ENCODE results near the gene KAT2B. TPM values are rescaled to one million over a fixed set of nuclear protein-coding genes. Genes with fewer than 3 reads are reported as not detected.

The KAT2B gene
- total and polyA plus RNA-seq, 2 of the 8 experiments (the other 6 are each of a cell fraction or from before 2014, with no cell fraction given) = 0.24 to 0.91 TPM

GRCh38 chr3:20105513-20106280, 65.5 kb downstream of the KAT2B start:
- Histone ChIP-seq H3K4me3 (ENCODE audit: extremely low read depth in 1 of 4, insufficient read depth in 2 of 4, low read depth in 3 of 4, low read length in 4 of 4) (no peak overlapping the region), H3K9ac (replicated peaks in 1 of 4; ENCODE audit: extremely low read depth in 1 of 4, low read depth in 3 of 4, low read length in 3 of 4) (no peak overlapping the region), H3K4ac (replicated peaks; ENCODE audit: insufficient read length, low read depth, low read length) (no peak overlapping the region), H3K4me2 (ENCODE audit: insufficient read depth in 1 of 2, low read depth in 2 of 2, low read length in 2 of 2) (no peak overlapping the region), H3K79me2 (ENCODE audit: control insufficient read depth in 1 of 2, insufficient read depth in 2 of 2, low read length in 2 of 2) (no peaks in the 10 kb centered on the region), H4K20me1 (replicated peaks in 1 of 2; ENCODE audit: control insufficient read depth in 1 of 2, insufficient read depth in 2 of 2, low read length in 2 of 2) (no peaks in the 10 kb centered on the region), H3K79me1 (ENCODE audit: low read depth, low read length) (no peaks in the 10 kb centered on the region), H2BK15ac (ENCODE audit: low read length) (no peak overlapping the region), H2AK5ac (ENCODE audit: low read depth, low read length) (no peak overlapping the region), H3K56ac (replicated peaks; ENCODE audit: insufficient read length, low read depth, low read length) (no peak overlapping the region), H2BK5ac (ENCODE audit: low read depth, low read length) (no peak overlapping the region), H3K27ac (ENCODE audit: low read depth, low read length) (no peak overlapping the region), H2BK120ac (replicated peaks; ENCODE audit: low read depth, low read length) (no peak overlapping the region), H3K14ac (ENCODE audit: insufficient read length) (no peak overlapping the region), H3K4me1 (replicated peaks in 1 of 4; ENCODE audit: control insufficient read depth in 3 of 4, insufficient read depth in 4 of 4, low read length in 3 of 4) (no peaks in the 10 kb centered on the region), H3K23me2 (ENCODE audit: low read depth, low read length) (no peaks in the 10 kb centered on the region), H2BK20ac (ENCODE audit: low read length) (no peak overlapping the region), H2AFZ (ENCODE audit: low read length) (no peak overlapping the region), H4K91ac (replicated peaks; ENCODE audit: insufficient read length, low read length) (no peak overlapping the region), H4K8ac (ENCODE audit: extremely low read depth, insufficient read depth, low read length) (no peak overlapping the region), H3K18ac (ENCODE audit: extremely low read depth, low read length) (no peak overlapping the region), H3K27me3 (replicated peaks in 1 of 4; ENCODE audit: control insufficient read depth in 3 of 4, extremely low read depth in 1 of 4, insufficient read depth in 3 of 4, low read length in 3 of 4) (no peaks in the 10 kb centered on the region), H3K23ac (ENCODE audit: insufficient read length) (no peak overlapping the region), H3K9me3 (ENCODE audit: insufficient read depth in 2 of 2, low read depth in 1 of 2, low read length in 1 of 2) (no peaks in the 10 kb centered on the region), H2BK12ac (ENCODE audit: low read depth, low read length) (no peak overlapping the region), H4K5ac (ENCODE audit: insufficient read length, low read depth, low read length) (no peak overlapping the region), H3K36me3 (ENCODE audit: control insufficient read depth in 2 of 4, insufficient read depth in 4 of 4, low read length in 3 of 4) (no peaks in the 10 kb centered on the region)
- DNase-seq (ENCODE audit: low read depth in 1 of 2, low spot score in 2 of 2) (no peak), FAIRE-seq (no peak)
- no peak for TF ChIP-seq MAFK (IDR thresholded peaks at IDR 0.05; ENCODE audit: low read depth, low read length)
- TF ChIP-seq SP4 (IDR thresholded peaks at IDR 0.05; ENCODE audit: low read length) = no peak
- TF ChIP-seq TCF12 (IDR thresholded peaks at IDR 0.05; ENCODE audit: low read depth, low read length) = no peak
- TF ChIP-seq NRF1 (IDR thresholded peaks at IDR 0.05; ENCODE audit: low read depth, low read length) = no peak
- no peak for TF ChIP-seq SUZ12 (IDR thresholded peaks at IDR 0.05; ENCODE audit: low read length)
- TF ChIP-seq RAD21 (IDR thresholded peaks at IDR 0.05 in 1 of 2, conservative IDR thresholded peaks at IDR 0.05 in 1 of 2; ENCODE audit: low read depth in 2 of 2, low read length in 2 of 2) = no peak
- no peak for TF ChIP-seq SP1 (IDR thresholded peaks at IDR 0.05; ENCODE audit: low read depth, low read length)
- TF ChIP-seq ZNF274 (IDR thresholded peaks at IDR 0.05; ENCODE audit: borderline replicate concordance, extremely low read depth, low read length) = no peak
- TF ChIP-seq TBP (IDR thresholded peaks at IDR 0.05; ENCODE audit: low read depth, low read length) = no peak
- no peak for TF ChIP-seq TAF7 (optimal IDR thresholded peaks at IDR 0.05; ENCODE audit: borderline replicate concordance, low read depth, low read length)
- no peak for TF ChIP-seq GTF2F1 (IDR thresholded peaks at IDR 0.05; ENCODE audit: borderline replicate concordance, low read depth, low read length)
- TF ChIP-seq TEAD4 (IDR thresholded peaks at IDR 0.05; ENCODE audit: low read depth, low read length) = no peak
- no peak for TF ChIP-seq EP300 (IDR thresholded peaks at IDR 0.05; ENCODE audit: borderline replicate concordance in 1 of 2, low read depth in 2 of 2, low read length in 2 of 2)
- ChIA-PET POLR2A (ENCODE audit: partially characterized antibody) (no interaction called here), CTCF (ENCODE audit: partially characterized antibody) (no interaction called here)
- 85% methylated on average over 7 of the region's 7 CpGs; no CpG with 5 or more reads in 1 of the 2 experiments for WGBS, 2 experiments (ENCODE audit: extremely low coverage in 1 of 2, insufficient coverage in 1 of 2, insufficient read length in 1 of 2, insufficient replicate concordance in 2 of 2, low coverage in 1 of 2, low lambda C conversion rate in 2 of 2, missing lambda C conversion rate in 1 of 2)
